Duodenal mucosa (tissue), 2 donors: Measurements from ENCODE around the gene NOTCH1.

Experiments
- H3K27ac ChIP-seq: one replicate; pipeline ENCODE4 v1.7.0; 2013; ENCODE audit warnings: low read depth, low read length
- H3K27me3 ChIP-seq, 2 donors: one replicate each; pipeline ENCODE4 v1.7.0; 2013; ENCODE audit warnings: low read length in 2 of 2, control low read depth in 1 of 2; ENCODE audit not compliant: insufficient read depth in 2 of 2, control insufficient read depth in 1 of 2
- H3K36me3 ChIP-seq, 2 donors: one replicate each; pipeline ENCODE4 v1.7.0; 2013; ENCODE audit warnings: low read length in 2 of 2, control low read depth in 1 of 2; ENCODE audit not compliant: insufficient read depth in 2 of 2, control insufficient read depth in 1 of 2
- H3K4me1 ChIP-seq, 2 donors: one replicate each; pipeline ENCODE4 v1.7.0; 2013; ENCODE audit warnings: low read length in 2 of 2, control low read depth in 1 of 2; ENCODE audit not compliant: insufficient read depth in 2 of 2, control insufficient read depth in 1 of 2
- H3K4me3 ChIP-seq, 2 donors: one replicate each; pipeline ENCODE4 v1.7.0; 2013; ENCODE audit warnings: low read length in 2 of 2, low read depth in 1 of 2
- H3K9ac ChIP-seq, 2 donors: one replicate each; pipeline ENCODE4 v1.7.0; 2013; ENCODE audit warnings: low read length in 2 of 2, low read depth in 1 of 2
- H3K9me3 ChIP-seq, 2 donors: one replicate each; pipeline ENCODE4 v1.7.0; 2013; ENCODE audit warnings: low read length in 2 of 2, control low read depth in 1 of 2; ENCODE audit not compliant: control insufficient read depth in 1 of 2

NOTCH1 gene

GRCh38 chr9:136473354-136473721 is 72.5 kb downstream of the NOTCH1 start:
- H3K36me3 ChIP-seq: peaks cover 67 to 95% of the 10 kb centered on the region in 2 donors
- H3K27me3 ChIP-seq: no peaks in the 10 kb centered on the region
- no peak overlapping the region for H3K4me3 ChIP-seq
- H3K9me3 ChIP-seq: no peaks in the 10 kb centered on the region
- no peak overlapping the region for H3K9ac ChIP-seq
- H3K4me1 ChIP-seq: no peaks in the 10 kb centered on the region
- no peak overlapping the region for H3K27ac ChIP-seq

- no peak overlapping the region for H3K9ac ChIP-seq
- H3K27me3 ChIP-seq: no peaks in the 10 kb centered on the region
- no peaks in the 10 kb centered on the region for H3K9me3 ChIP-seq
- no peak overlapping the region for H3K27ac ChIP-seq
- H3K4me3 ChIP-seq: no peak overlapping the region
- H3K4me1 ChIP-seq: no peaks in the 10 kb centered on the region
- peaks cover 73 to 97% of the 10 kb centered on the region in 2 donors for H3K36me3 ChIP-seq
Measured at GRCh38 chr9:136472640-136473353, 73.1 kb downstream of the NOTCH1 start.

DNA sequence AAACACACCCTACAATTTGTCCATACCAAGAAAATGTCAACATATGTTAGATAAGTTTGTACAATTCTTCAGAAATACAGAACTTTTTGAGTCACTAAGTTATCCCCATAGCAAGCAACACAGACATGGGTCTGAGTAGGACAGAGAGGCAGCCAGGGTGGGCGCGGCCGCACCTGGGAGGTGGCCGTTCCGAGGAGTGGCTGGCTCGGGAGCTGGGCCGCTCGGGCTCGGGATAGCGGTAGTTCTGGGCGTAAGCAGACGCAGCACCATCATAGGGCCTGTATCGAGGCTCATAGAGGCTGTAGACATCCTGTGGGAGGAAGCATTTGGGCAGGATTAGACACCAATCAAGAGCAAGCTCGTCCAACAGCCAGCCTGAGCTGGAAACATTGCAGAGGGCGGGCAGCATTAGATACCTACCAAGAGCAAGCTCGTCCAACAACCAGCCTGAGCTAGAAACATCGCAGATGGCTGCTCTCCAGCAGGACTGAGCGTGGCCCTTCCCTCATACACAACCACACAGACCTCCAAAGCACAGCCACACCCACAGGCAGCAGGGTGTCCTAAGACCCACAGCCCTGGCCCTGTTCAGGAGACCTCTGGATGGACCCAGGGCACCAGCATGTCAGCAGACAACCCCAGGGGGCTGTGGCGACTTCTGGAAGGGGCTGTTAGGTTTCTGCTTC is 73.9 kb downstream of the NOTCH1 start:
- no peaks in the 10 kb centered on the region for H3K27me3 ChIP-seq
- H3K4me3 ChIP-seq: no peak overlapping the region
- no peak overlapping the region for H3K27ac ChIP-seq
- H3K9me3 ChIP-seq: no peaks in the 10 kb centered on the region
- peaks cover 72 to 97% of the 10 kb centered on the region in 2 donors for H3K36me3 ChIP-seq
- H3K9ac ChIP-seq: no peak overlapping the region
- no peaks in the 10 kb centered on the region for H3K4me1 ChIP-seq

- Histone ChIP-seq H3K4me3 (no peak overlapping the region), H3K36me3 (peaks cover 72 to 97% of the 10 kb centered on the region in 2 donors), H3K4me1 (no peaks in the 10 kb centered on the region), H3K9ac (no peak overlapping the region), H3K9me3 (no peaks in the 10 kb centered on the region), H3K27me3 (no peaks in the 10 kb centered on the region), H3K27ac (no peak overlapping the region)
Measured at GRCh38 chr9:136470792-136471469, 74.9 kb downstream of the NOTCH1 start.

- H3K9ac ChIP-seq: no peak overlapping the region
- no peaks in the 10 kb centered on the region for H3K27me3 ChIP-seq
- H3K4me3 ChIP-seq: no peak overlapping the region
- no peak overlapping the region for H3K27ac ChIP-seq
- H3K9me3 ChIP-seq: no peaks in the 10 kb centered on the region
- H3K4me1 ChIP-seq: no peaks in the 10 kb centered on the region
- H3K36me3 ChIP-seq: peaks cover 72 to 97% of the 10 kb centered on the region in 2 donors
Measured at GRCh38 chr9:136470356-136470755, 75.5 kb downstream of the NOTCH1 start.

DNA sequence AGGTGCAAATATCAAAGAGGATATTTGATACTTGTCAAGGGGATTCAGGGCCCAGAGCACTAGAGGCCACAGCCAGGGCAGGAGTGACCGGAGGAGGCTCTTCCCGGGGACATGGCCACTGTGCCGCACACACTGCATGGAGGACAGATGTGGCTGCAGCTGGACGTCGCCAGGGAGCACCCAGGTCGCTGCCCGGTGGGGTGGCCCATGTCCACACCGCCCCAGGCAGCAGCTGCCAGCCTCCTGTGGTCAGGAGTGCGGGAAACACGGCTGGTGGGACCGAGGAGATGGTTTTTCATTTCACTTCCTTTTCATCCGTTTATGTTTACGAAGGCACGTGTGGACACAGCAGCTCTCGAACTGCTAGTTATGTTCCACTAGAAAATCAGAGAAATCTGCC is 78.1 kb downstream of the NOTCH1 start:
- H3K4me1 ChIP-seq: no peaks in the 10 kb centered on the region
- no peak overlapping the region for H3K4me3 ChIP-seq
- H3K9ac ChIP-seq: no peak overlapping the region
- H3K27me3 ChIP-seq: no peaks in the 10 kb centered on the region
- no peak overlapping the region for H3K27ac ChIP-seq
- H3K9me3 ChIP-seq: no peaks in the 10 kb centered on the region
- peaks cover 68 to 97% of the 10 kb centered on the region in 2 donors for H3K36me3 ChIP-seq

GRCh38 chr9:136466155-136466541 is 79.7 kb downstream of the NOTCH1 start:
- Histone ChIP-seq H3K27ac (no peak overlapping the region), H3K4me3 (no peak overlapping the region), H3K36me3 (peaks cover 69 to 96% of the 10 kb centered on the region in 2 donors), H3K9me3 (no peaks in the 10 kb centered on the region), H3K27me3 (no peaks in the 10 kb centered on the region), H3K9ac (no peak overlapping the region), H3K4me1 (no peaks in the 10 kb centered on the region)

GRCh38 chr9:136465500-136466154 is 80.2 kb downstream of the NOTCH1 start:
- Histone ChIP-seq H3K4me3 (no peak overlapping the region), H3K36me3 (peaks cover 70 to 96% of the 10 kb centered on the region in 2 donors), H3K9me3 (no peaks in the 10 kb centered on the region), H3K9ac (no peak overlapping the region), H3K27me3 (no peaks in the 10 kb centered on the region), H3K4me1 (no peaks in the 10 kb centered on the region), H3K27ac (no peak overlapping the region)

DNA sequence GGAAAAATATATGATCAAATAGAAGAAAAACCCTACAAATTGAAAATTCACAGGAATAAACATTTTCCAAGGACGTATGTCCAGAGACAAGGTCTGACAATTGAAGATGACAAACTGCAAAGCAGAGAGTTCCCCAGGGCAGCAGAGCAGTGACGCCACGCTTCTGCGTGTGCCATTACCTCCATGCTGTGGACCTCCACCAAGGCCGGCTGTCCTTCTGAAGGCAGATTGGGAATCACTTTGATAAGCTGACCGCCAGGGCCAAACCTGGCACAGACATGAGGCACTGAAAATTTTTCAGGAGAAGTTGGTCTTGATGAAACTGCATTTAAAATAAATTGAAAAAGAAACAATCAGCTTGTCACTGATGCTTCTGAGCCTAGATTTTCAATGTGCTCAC is 81.6 kb downstream of the NOTCH1 start:
- no peak overlapping the region for H3K9ac ChIP-seq
- H3K9me3 ChIP-seq: no peaks in the 10 kb centered on the region
- no peaks in the 10 kb centered on the region for H3K4me1 ChIP-seq
- no peaks in the 10 kb centered on the region for H3K27me3 ChIP-seq
- no peak overlapping the region for H3K4me3 ChIP-seq
- H3K27ac ChIP-seq: no peak overlapping the region
- H3K36me3 ChIP-seq: peaks cover 72 to 94% of the 10 kb centered on the region in 2 donors

DNA sequence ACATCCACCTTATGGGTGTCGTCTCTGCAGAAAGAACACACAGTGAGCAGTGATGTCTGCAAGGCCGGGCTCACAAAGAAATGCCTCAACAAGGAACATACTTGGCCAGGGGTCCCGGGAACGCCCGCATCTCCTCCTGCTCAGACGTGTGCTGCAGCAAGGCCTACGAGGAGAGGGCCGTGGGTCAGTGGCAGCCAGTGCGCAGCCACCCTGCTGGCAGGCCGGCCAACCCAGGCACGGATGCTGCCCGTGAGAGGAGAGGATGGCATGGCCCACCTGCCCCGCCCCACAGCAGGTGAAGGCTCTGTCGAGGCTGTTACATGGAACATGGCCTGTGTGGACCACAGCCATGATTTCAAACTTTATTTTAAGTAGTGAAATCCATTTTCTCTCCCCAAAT is 82.3 kb downstream of the NOTCH1 start:
- no peaks in the 10 kb centered on the region for H3K9me3 ChIP-seq
- H3K4me3 ChIP-seq: no peak overlapping the region
- H3K27ac ChIP-seq: no peak overlapping the region
- peaks cover 78 to 96% of the 10 kb centered on the region in 2 donors for H3K36me3 ChIP-seq
- no peaks in the 10 kb centered on the region for H3K27me3 ChIP-seq
- H3K4me1 ChIP-seq: no peaks in the 10 kb centered on the region
- no peak overlapping the region for H3K9ac ChIP-seq
